ENCODE measurements around the gene SHB. TPM values are rescaled to one million over a fixed set of nuclear protein-coding genes. Genes with fewer than 3 reads are reported as not detected.

Gene SHB
- total and polyA plus RNA-seq, 2 donors (not counting 1 experiment from before 2014, with no cell fraction given): 9.9 to 13.9 TPM

GRCh38 chr9:37998881-37999587 lies 70.0 kb downstream of the SHB start:
- H4K20me1 ChIP-seq (ENCODE audit: control insufficient read depth, extremely low read depth, insufficient read depth, low read length): no peaks in the 10 kb centered on the region
- no peak overlapping the region for H2AFZ ChIP-seq (ENCODE audit: low read length)
- H3K4me2 ChIP-seq (ENCODE audit: extremely low read depth, insufficient read depth, low read length): no peak overlapping the region
- H3K4me3 ChIP-seq (replicated peaks in 1 of 4; ENCODE audit: control extremely low read depth in 1 of 4, insufficient read depth in 1 of 4, low read depth in 3 of 4, low read length in 4 of 4): no peak overlapping the region
- H3K79me2 ChIP-seq (ENCODE audit: control insufficient read depth, insufficient read depth, low read length): peaks cover 36% of the 10 kb centered on the region
- H3K4me1 ChIP-seq (ENCODE audit: control insufficient read depth, extremely low read depth, insufficient read depth, low read length): peaks cover 38% of the 10 kb centered on the region
- H3K9me3 ChIP-seq (ENCODE audit: control insufficient read depth, insufficient read depth, low read depth, low read length): no peaks in the 10 kb centered on the region
- no peak for DNase-seq (ENCODE audit: low read depth in 2 of 2)
- no peak for TF ChIP-seq EZH2 (IDR thresholded peaks at IDR 0.05; ENCODE audit: low read length, missing control alignments)
- TF ChIP-seq CTCF (conservative IDR thresholded peaks at IDR 0.05 in 1 of 2, IDR thresholded peaks at IDR 0.05 in 1 of 2; ENCODE audit: low read depth in 1 of 2, low read length in 2 of 2): no peak
- H3K27me3 ChIP-seq (ENCODE audit: control insufficient read depth, insufficient read depth, low read length): no peaks in the 10 kb centered on the region
- peak overlapping the region; percentile 55 for H3K27ac ChIP-seq (ENCODE audit: insufficient read depth, low read length)
- no peak overlapping the region for H3K9ac ChIP-seq (ENCODE audit: insufficient read depth, low read length)
- H3K36me3 ChIP-seq (ENCODE audit: control insufficient read depth, insufficient read depth, low read length): no peaks in the 10 kb centered on the region

- H3K27me3 ChIP-seq (ENCODE audit: control insufficient read depth, insufficient read depth, low read length): no peaks in the 10 kb centered on the region
- no peak for DNase-seq (ENCODE audit: low read depth in 2 of 2)
- no peaks in the 10 kb centered on the region for H4K20me1 ChIP-seq (ENCODE audit: control insufficient read depth, extremely low read depth, insufficient read depth, low read length)
- no peaks in the 10 kb centered on the region for H3K36me3 ChIP-seq (ENCODE audit: control insufficient read depth, insufficient read depth, low read length)
- H2AFZ ChIP-seq (ENCODE audit: low read length): no peak overlapping the region
- no peak for TF ChIP-seq EZH2 (IDR thresholded peaks at IDR 0.05; ENCODE audit: low read length, missing control alignments)
- H3K27ac ChIP-seq (ENCODE audit: insufficient read depth, low read length): no peak overlapping the region
- peaks cover 37% of the 10 kb centered on the region for H3K79me2 ChIP-seq (ENCODE audit: control insufficient read depth, insufficient read depth, low read length)
- H3K4me1 ChIP-seq (ENCODE audit: control insufficient read depth, extremely low read depth, insufficient read depth, low read length): peaks cover 38% of the 10 kb centered on the region
- H3K4me3 ChIP-seq (replicated peaks in 1 of 4; ENCODE audit: control extremely low read depth in 1 of 4, insufficient read depth in 1 of 4, low read depth in 3 of 4, low read length in 4 of 4): no peak overlapping the region
- no peak overlapping the region for H3K9ac ChIP-seq (ENCODE audit: insufficient read depth, low read length)
- H3K9me3 ChIP-seq (ENCODE audit: control insufficient read depth, insufficient read depth, low read depth, low read length): no peaks in the 10 kb centered on the region
- H3K4me2 ChIP-seq (ENCODE audit: extremely low read depth, insufficient read depth, low read length): no peak overlapping the region
These were observed 71.2 kb downstream of the SHB start for GRCh38 chr9:37997636-37998374.

GRCh38 chr9:37996819-37997217 lies 72.2 kb downstream of the SHB start:
- Histone ChIP-seq H3K4me1 (ENCODE audit: control insufficient read depth, extremely low read depth, insufficient read depth, low read length) (peaks cover 38% of the 10 kb centered on the region), H3K79me2 (ENCODE audit: control insufficient read depth, insufficient read depth, low read length) (peaks cover 42% of the 10 kb centered on the region), H4K20me1 (ENCODE audit: control insufficient read depth, extremely low read depth, insufficient read depth, low read length) (no peaks in the 10 kb centered on the region)

More at GRCh38 chr9:37996819-37997217, 72.2 kb downstream of the SHB start:
- Histone ChIP-seq H3K9me3 (ENCODE audit: control insufficient read depth, insufficient read depth, low read depth, low read length) (no peaks in the 10 kb centered on the region), H3K27me3 (ENCODE audit: control insufficient read depth, insufficient read depth, low read length) (no peaks in the 10 kb centered on the region), H3K4me2 (ENCODE audit: extremely low read depth, insufficient read depth, low read length) (no peak overlapping the region), H3K9ac (ENCODE audit: insufficient read depth, low read length) (no peak overlapping the region), H2AFZ (ENCODE audit: low read length) (no peak overlapping the region), H3K36me3 (ENCODE audit: control insufficient read depth, insufficient read depth, low read length) (no peaks in the 10 kb centered on the region), H3K27ac (ENCODE audit: insufficient read depth, low read length) (no peak overlapping the region), H3K4me3 (replicated peaks in 1 of 4; ENCODE audit: control extremely low read depth in 1 of 4, insufficient read depth in 1 of 4, low read depth in 3 of 4, low read length in 4 of 4) (no peak overlapping the region)
- no peak for DNase-seq (ENCODE audit: low read depth in 2 of 2)
- TF ChIP-seq EZH2 (IDR thresholded peaks at IDR 0.05; ENCODE audit: low read length, missing control alignments) (no peak), CTCF (conservative IDR thresholded peaks at IDR 0.05 in 1 of 2, IDR thresholded peaks at IDR 0.05 in 1 of 2; ENCODE audit: low read depth in 1 of 2, low read length in 2 of 2) (no peak)
